ENCODE results near the gene OPTC.

OPTC gene

DNA sequence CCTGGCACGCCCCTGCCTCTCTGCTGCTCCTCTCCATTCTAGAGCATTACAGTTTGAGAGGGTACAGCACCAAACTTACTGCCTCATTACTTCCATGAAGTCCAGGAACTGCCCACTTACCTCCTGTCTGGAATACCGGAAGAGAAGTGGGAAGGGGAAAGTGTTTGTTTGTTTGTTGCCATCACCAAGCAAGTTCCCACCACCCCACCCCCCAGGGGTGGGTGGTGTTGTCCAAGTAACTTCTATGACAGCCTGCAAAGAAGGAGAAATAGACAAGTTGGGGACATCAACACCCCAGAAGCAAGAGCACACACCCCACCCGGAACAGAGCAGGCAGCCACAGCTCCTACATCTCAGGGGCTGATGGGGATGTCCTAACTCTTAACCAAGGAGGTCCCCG is 18.0 kb downstream of the OPTC start:
- no peak overlapping the region for H3K4me3 ChIP-seq (ENCODE audit: low read length, poor library complexity, severe bottlenecking)
- H3K4me2 ChIP-seq (ENCODE audit: low read depth, low read length, poor library complexity, severe bottlenecking) = no peak overlapping the region
- no peak overlapping the region for H2AFZ ChIP-seq (ENCODE audit: low read length)
- TF ChIP-seq, protein P1, sequence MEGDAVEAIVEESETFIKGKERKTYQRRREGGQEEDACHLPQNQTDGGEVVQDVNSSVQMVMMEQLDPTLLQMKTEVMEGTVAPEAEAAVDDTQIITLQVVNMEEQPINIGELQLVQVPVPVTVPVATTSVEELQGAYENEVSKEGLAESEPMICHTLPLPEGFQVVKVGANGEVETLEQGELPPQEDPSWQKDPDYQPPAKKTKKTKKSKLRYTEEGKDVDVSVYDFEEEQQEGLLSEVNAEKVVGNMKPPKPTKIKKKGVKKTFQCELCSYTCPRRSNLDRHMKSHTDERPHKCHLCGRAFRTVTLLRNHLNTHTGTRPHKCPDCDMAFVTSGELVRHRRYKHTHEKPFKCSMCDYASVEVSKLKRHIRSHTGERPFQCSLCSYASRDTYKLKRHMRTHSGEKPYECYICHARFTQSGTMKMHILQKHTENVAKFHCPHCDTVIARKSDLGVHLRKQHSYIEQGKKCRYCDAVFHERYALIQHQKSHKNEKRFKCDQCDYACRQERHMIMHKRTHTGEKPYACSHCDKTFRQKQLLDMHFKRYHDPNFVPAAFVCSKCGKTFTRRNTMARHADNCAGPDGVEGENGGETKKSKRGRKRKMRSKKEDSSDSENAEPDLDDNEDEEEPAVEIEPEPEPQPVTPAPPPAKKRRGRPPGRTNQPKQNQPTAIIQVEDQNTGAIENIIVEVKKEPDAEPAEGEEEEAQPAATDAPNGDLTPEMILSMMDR (conservative IDR thresholded peaks at IDR 0.05; ENCODE audit: low read length) = no peak
- no peak for TF ChIP-seq EZH2phosphoT487 (IDR thresholded peaks at IDR 0.05; ENCODE audit: borderline replicate concordance)
- no peaks in the 10 kb centered on the region for H3K79me2 ChIP-seq (ENCODE audit: insufficient read depth, low read length)
- H3K36me3 ChIP-seq (ENCODE audit: insufficient read depth, low read length) = no peaks in the 10 kb centered on the region
- H3K9me3 ChIP-seq (ENCODE audit: insufficient read depth, low read depth, low read length) = no peaks in the 10 kb centered on the region
- no peaks in the 10 kb centered on the region for H4K20me1 ChIP-seq (ENCODE audit: insufficient read depth, low read length, poor library complexity, severe bottlenecking)
- H3K27me3 ChIP-seq (ENCODE audit: insufficient read depth, low read length, poor library complexity, severe bottlenecking) = no peaks in the 10 kb centered on the region
- no peak overlapping the region for H3K9ac ChIP-seq (ENCODE audit: low read depth, low read length, poor library complexity, severe bottlenecking)
- peaks cover 7% of the 10 kb centered on the region for H3K4me1 ChIP-seq (ENCODE audit: insufficient read depth, low read length, poor library complexity, severe bottlenecking)
- no peaks in the 10 kb centered on the region for H3K9me2 ChIP-seq (replicated peaks; ENCODE audit: low read depth, low read length)
- no peaks in the 10 kb centered on the region for H3F3A ChIP-seq (ENCODE audit: low read depth)

DNA sequence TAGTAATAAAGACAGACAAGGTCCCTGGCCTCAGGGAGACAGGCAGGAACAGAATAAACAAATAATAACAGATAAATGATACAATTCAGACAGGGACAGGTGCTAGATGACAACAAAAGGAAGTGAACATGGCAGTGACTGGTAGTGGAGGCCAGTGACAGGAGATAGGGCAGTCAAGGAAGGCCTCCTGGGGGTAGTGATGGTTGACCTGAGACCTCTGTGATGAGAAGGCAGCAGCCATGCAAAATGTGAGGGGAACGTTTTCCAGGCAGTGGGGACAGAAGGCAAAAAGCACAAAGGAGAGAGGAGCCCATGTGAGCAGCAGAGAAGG is 18.5 kb downstream of the OPTC start:
- Histone ChIP-seq H3K79me2 (ENCODE audit: insufficient read depth, low read length) (no peaks in the 10 kb centered on the region), H3K4me1 (ENCODE audit: insufficient read depth, low read length, poor library complexity, severe bottlenecking) (peaks cover 7% of the 10 kb centered on the region), H3K27me3 (ENCODE audit: insufficient read depth, low read length, poor library complexity, severe bottlenecking) (no peaks in the 10 kb centered on the region), H3K9me3 (ENCODE audit: insufficient read depth, low read depth, low read length) (no peaks in the 10 kb centered on the region), H3K36me3 (ENCODE audit: insufficient read depth, low read length) (no peaks in the 10 kb centered on the region), H3K4me3 (ENCODE audit: low read length, poor library complexity, severe bottlenecking) (no peak overlapping the region), H3K9me2 (replicated peaks; ENCODE audit: low read depth, low read length) (no peaks in the 10 kb centered on the region), H4K20me1 (ENCODE audit: insufficient read depth, low read length, poor library complexity, severe bottlenecking) (no peaks in the 10 kb centered on the region), H3K4me2 (ENCODE audit: low read depth, low read length, poor library complexity, severe bottlenecking) (no peak overlapping the region), H3F3A (ENCODE audit: low read depth) (no peaks in the 10 kb centered on the region), H2AFZ (ENCODE audit: low read length) (no peak overlapping the region), H3K9ac (ENCODE audit: low read depth, low read length, poor library complexity, severe bottlenecking) (no peak overlapping the region)
- TF ChIP-seq, protein P1 (conservative IDR thresholded peaks at IDR 0.05; ENCODE audit: low read length) = no peak
- TF ChIP-seq EZH2phosphoT487 (IDR thresholded peaks at IDR 0.05; ENCODE audit: borderline replicate concordance) = no peak

- Histone ChIP-seq H3K9me2 (replicated peaks; ENCODE audit: low read depth, low read length) (no peaks in the 10 kb centered on the region), H3K4me3 (ENCODE audit: low read length, poor library complexity, severe bottlenecking) (no peak overlapping the region), H4K20me1 (ENCODE audit: insufficient read depth, low read length, poor library complexity, severe bottlenecking) (no peaks in the 10 kb centered on the region), H3K9ac (ENCODE audit: low read depth, low read length, poor library complexity, severe bottlenecking) (no peak overlapping the region), H2AFZ (ENCODE audit: low read length) (no peak overlapping the region), H3K27me3 (ENCODE audit: insufficient read depth, low read length, poor library complexity, severe bottlenecking) (no peaks in the 10 kb centered on the region), H3K4me2 (ENCODE audit: low read depth, low read length, poor library complexity, severe bottlenecking) (no peak overlapping the region), H3F3A (ENCODE audit: low read depth) (no peaks in the 10 kb centered on the region), H3K9me3 (ENCODE audit: insufficient read depth, low read depth, low read length) (no peaks in the 10 kb centered on the region), H3K4me1 (ENCODE audit: insufficient read depth, low read length, poor library complexity, severe bottlenecking) (peaks cover 7% of the 10 kb centered on the region), H3K79me2 (ENCODE audit: insufficient read depth, low read length) (no peaks in the 10 kb centered on the region), H3K36me3 (ENCODE audit: insufficient read depth, low read length) (no peaks in the 10 kb centered on the region)
- TF ChIP-seq EZH2phosphoT487 (IDR thresholded peaks at IDR 0.05; ENCODE audit: borderline replicate concordance) = no peak
- TF ChIP-seq, protein P1 (conservative IDR thresholded peaks at IDR 0.05; ENCODE audit: low read length) = no peak
Observed at GRCh38 chr1:203512848-203513584, 19.1 kb downstream of the OPTC start.
